Measurements from ENCODE around the gene NR2C2AP. TPM values are rescaled to one million over a fixed set of nuclear protein-coding genes. Genes with fewer than 3 reads are reported as not detected.

Gene NR2C2AP
- total RNA-seq, 4 donors from 2014 or later: 16.6 to 30.9 (median 24.9) TPM

DNA sequence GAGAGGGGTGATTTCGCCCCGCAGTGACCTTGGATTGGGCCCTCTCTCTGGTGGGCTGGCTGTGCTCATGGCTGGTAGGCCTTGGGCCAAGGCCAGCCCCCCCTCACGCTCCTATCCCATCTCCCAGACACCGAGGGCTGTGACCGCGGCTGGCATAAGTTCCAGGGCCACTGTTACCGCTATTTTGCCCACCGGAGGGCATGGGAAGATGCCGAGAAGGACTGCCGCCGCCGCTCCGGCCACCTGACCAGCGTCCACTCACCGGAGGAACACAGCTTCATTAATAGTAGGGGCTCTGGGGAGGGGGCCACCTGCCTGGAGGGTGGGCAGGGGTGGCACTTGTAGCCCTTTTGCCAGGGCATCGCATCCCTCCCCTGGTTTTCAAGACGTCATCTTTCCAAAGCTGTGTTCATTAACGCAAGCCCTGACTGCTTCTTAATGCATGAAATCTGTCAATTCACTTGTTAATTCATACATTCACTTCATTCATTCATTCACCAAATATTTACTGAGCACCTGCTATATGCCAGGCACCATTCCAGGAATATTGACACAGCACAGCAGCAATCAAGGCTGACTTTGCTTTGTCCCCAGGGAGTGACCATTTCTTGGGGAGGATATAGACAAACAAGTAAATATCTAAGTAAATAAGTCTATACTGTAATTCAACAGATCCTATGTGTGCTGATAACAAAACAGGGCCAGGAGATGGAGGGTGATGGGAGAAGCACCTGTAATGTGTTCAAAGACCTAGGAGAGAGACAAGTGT, 35.1 kb upstream of the NR2C2AP start:
- no peaks in the 10 kb centered on the region for H3K4me1 ChIP-seq
- no peak for DNase-seq (ENCODE audit: low spot score in 2 of 2)
- H3K36me3 ChIP-seq: no peaks in the 10 kb centered on the region
- H3K9me3 ChIP-seq: peaks cover 11% of the 10 kb centered on the region
- WGBS: 86% methylated on average over 16 of the region's 18 CpGs
- H3K27me3 ChIP-seq: peaks cover 23% of the 10 kb centered on the region
- TF ChIP-seq POLR2AphosphoS5 (IDR thresholded peaks at IDR 0.05): no peak
- TF ChIP-seq POLR2A (IDR thresholded peaks at IDR 0.05): no peak
- no peak overlapping the region for H3K27ac ChIP-seq
- H3K4me3 ChIP-seq: no peak overlapping the region

DNA sequence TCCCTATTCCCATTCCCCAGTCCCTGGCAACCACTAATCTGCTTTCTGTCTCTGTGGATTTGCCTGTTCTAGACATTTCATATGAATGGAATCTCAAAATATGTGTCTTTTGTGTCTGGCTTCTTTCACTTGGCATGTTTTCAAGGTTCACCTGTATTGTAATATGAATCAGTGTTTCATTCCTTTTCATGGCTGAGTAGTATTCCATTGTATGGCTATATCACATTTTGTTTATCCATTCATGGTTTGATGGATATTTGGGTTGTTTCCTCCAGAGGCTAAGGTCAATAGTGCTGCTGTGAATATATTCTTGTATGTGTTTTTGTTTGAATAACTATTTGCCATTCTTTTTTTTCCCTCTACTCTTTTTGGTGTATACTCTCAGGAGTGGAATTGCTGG, 33.0 kb upstream of the NR2C2AP start:
- Histone ChIP-seq H3K27ac (no peak overlapping the region), H3K4me3 (no peak overlapping the region), H3K36me3 (no peaks in the 10 kb centered on the region), H3K4me1 (no peaks in the 10 kb centered on the region), H3K27me3 (peaks cover 31% of the 10 kb centered on the region), H3K9me3 (peaks cover 11% of the 10 kb centered on the region)
- DNase-seq (ENCODE audit: low spot score in 2 of 2): no peak
- TF ChIP-seq EP300 (IDR thresholded peaks at IDR 0.05) (no peak), POLR2AphosphoS5 (IDR thresholded peaks at IDR 0.05) (no peak)
- TF ChIP-seq, protein P1, sequence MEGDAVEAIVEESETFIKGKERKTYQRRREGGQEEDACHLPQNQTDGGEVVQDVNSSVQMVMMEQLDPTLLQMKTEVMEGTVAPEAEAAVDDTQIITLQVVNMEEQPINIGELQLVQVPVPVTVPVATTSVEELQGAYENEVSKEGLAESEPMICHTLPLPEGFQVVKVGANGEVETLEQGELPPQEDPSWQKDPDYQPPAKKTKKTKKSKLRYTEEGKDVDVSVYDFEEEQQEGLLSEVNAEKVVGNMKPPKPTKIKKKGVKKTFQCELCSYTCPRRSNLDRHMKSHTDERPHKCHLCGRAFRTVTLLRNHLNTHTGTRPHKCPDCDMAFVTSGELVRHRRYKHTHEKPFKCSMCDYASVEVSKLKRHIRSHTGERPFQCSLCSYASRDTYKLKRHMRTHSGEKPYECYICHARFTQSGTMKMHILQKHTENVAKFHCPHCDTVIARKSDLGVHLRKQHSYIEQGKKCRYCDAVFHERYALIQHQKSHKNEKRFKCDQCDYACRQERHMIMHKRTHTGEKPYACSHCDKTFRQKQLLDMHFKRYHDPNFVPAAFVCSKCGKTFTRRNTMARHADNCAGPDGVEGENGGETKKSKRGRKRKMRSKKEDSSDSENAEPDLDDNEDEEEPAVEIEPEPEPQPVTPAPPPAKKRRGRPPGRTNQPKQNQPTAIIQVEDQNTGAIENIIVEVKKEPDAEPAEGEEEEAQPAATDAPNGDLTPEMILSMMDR (IDR thresholded peaks at IDR 0.05): no peak

DNA sequence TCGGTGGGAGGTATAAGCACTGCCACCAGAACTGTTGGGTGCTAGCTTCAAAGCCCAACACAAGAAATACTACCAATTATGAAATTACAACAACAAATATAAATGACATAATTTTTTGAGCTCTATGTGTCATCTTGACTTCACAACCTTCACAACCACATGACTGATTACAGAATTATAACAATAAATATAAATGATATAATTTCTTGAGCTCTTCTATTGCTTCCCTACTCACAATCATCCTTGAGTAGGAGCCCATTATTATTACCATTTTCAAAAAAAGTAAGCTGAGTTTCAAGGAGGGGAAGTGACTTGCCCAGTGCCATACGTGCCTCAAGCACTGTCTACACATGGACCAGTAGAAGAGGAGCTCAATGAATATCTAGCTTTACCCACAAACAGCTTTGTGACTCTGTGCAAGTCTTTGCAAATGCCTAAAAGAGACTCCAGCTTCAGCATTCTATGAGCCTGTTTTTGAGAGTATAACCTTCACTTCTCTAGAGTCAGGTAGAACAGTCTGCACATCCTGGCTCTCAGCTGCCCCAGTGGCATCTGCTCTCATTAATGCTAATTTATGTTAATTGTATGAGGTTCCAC, 31.1 kb upstream of the NR2C2AP start:
- 87% methylated on average over 2 of the region's 2 CpGs for WGBS
- Histone ChIP-seq H3K36me3 (no peaks in the 10 kb centered on the region), H3K27me3 (peaks cover 15% of the 10 kb centered on the region), H3K4me3 (no peak overlapping the region), H3K9me3 (peaks cover 11% of the 10 kb centered on the region), H3K27ac (no peak overlapping the region), H3K4me1 (no peaks in the 10 kb centered on the region)
- TF ChIP-seq POLR2AphosphoS5 (IDR thresholded peaks at IDR 0.05) (no peak), EP300 (IDR thresholded peaks at IDR 0.05) (no peak), POLR2A (IDR thresholded peaks at IDR 0.05) (no peak)
- TF ChIP-seq, protein P1 (IDR thresholded peaks at IDR 0.05): no peak
- DNase-seq (ENCODE audit: low spot score in 2 of 2): no peak

DNA sequence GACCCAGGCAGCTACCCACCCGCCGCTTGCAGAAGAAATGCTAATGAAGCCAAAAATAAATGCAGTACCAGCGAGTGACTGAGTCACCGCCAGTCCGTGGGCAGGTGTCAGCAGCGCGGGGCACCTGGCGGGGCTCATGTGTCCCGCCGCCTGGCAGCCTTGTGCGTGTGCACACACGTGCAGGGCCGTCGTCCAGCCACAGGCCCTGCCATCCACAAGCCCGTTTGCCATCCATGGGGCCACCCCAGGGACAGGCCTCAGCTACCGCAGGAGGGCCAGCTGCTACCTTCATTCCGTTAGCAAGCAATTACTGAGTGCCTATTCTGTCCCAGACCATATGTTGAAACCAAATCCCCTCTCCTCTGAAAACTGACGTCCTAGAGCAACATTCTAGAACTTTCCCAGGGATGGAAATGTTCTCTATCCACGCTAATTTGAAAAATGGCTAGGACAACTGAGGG, 29.1 kb upstream of the NR2C2AP start:
- no peak for DNase-seq (ENCODE audit: low spot score in 2 of 2)
- Histone ChIP-seq H3K27ac (no peak overlapping the region), H3K27me3 (peaks cover 26% of the 10 kb centered on the region), H3K4me1 (no peaks in the 10 kb centered on the region), H3K36me3 (no peaks in the 10 kb centered on the region), H3K9me3 (peaks cover 11% of the 10 kb centered on the region), H3K4me3 (no peak overlapping the region)
- no peak for TF ChIP-seq POLR2A (IDR thresholded peaks at IDR 0.05)
- TF ChIP-seq POLR2AphosphoS5 (IDR thresholded peaks at IDR 0.05): no peak
- no peak for TF ChIP-seq EP300 (IDR thresholded peaks at IDR 0.05)
- TF ChIP-seq, protein P1 (IDR thresholded peaks at IDR 0.05): no peak
- 65% methylated on average over 12 of the region's 19 CpGs for WGBS

DNA sequence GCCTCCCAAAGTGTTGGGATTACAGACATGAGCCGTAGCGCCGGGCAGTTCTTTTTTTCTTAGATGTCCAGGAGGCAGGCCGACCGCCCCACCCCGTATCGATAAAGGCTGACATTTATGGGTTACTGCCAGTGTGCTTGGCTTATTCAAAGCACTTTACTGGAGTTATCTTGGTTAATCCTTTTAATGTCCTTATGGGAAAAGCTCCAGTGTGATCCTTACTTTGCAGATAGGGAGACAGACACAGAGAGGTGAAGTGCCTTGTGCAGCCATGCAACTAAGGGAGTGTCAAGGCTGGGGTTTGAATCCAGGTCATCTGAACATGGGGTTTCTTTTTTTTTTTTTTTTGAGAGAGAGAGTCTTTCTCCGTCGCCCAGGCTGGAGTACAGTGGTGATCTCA, 27.8 kb upstream of the NR2C2AP start:
- Histone ChIP-seq H3K36me3 (no peaks in the 10 kb centered on the region), H3K27ac (no peak overlapping the region), H3K4me1 (no peaks in the 10 kb centered on the region), H3K27me3 (peaks cover 39% of the 10 kb centered on the region), H3K9me3 (peaks cover 11% of the 10 kb centered on the region), H3K4me3 (no peak overlapping the region)
- WGBS: 84% methylated on average over 9 of the region's 9 CpGs
- DNase-seq (ENCODE audit: low spot score in 2 of 2): no peak
- no peak for TF ChIP-seq POLR2A (IDR thresholded peaks at IDR 0.05)
- TF ChIP-seq POLR2AphosphoS5 (IDR thresholded peaks at IDR 0.05): no peak
- TF ChIP-seq EP300 (IDR thresholded peaks at IDR 0.05): no peak
- TF ChIP-seq, protein P1 (IDR thresholded peaks at IDR 0.05): no peak
